Endothelial cell of umbilical vein (primary cell): ENCODE measurements around the gene TEC. TPM values are rescaled to one million over a fixed set of nuclear protein-coding genes. Genes with fewer than 3 reads are reported as not detected.
"Not testable (repeated sequence)": the region's sequence is repeated elsewhere in the genome, so short reads cannot be mapped to it uniquely, and the experiment has no call there.

Experiments
- BruUV-seq: library from RNA; stranded (reverse); fragments of 400-500 nt; replicated peaks from 2 replicates; lab custom pipeline; 2021; lab: Mats Ljungman, UMichigan
- CTCF ChIA-PET: fragments of 300-600, 350-600 bp; sonication (Branson Sonifier 250); formaldehyde crosslinking; loops from one replicate; lab custom pipeline; 2021; ENCODE audit warnings: antibody characterized with exemption, inconsistent platforms; lab: Charles Lee
- POLR2A ChIA-PET: fragments of 300-600, 350-600 bp; sonication (Branson Sonifier 250); formaldehyde crosslinking; loops from one replicate; lab custom pipeline; 2021; ENCODE audit warnings: antibody characterized with exemption, inconsistent platforms; lab: Charles Lee
- DNase-seq: peaks from one replicate; pipeline ENCODE4 v3.0.0-alpha.2; 2011; ENCODE audit warnings: low read depth, low spot score
- FAIRE-seq: peaks from 2 replicates; lab custom pipeline; 2011; peaks lifted over from hg19 to GRCh38; lab: Jason Lieb, UNC
- H2AFZ ChIP-seq: 2 replicates; pipeline ENCODE4 v1.6.0; 2012; ENCODE audit warnings: low read depth, low read length, control low read depth, inconsistent platforms
- H3K27ac ChIP-seq: 2 replicates; pipeline ENCODE4 v1.5.1; 2011; ENCODE audit warnings: low read depth, mild to moderate bottlenecking, control low read depth, low read length, moderate library complexity; ENCODE audit not compliant: insufficient read depth
- H3K27me3 ChIP-seq, 2 experiments: 2 replicates each; pipeline versions ENCODE4 v1.6.0 to v1.6.1; 2011; ENCODE audit warnings: low read length in 2 of 2, mixed read lengths in 1 of 2; ENCODE audit not compliant: control insufficient read depth in 2 of 2, insufficient read depth in 2 of 2
- H3K36me3 ChIP-seq, 2 experiments: 2 replicates in 1 of 2; 3 replicates in 1 of 2; pipeline ENCODE4 v1.5.1; 2011; ENCODE audit warnings: low read length in 2 of 2, mild to moderate bottlenecking in 1 of 2, moderate library complexity in 1 of 2; ENCODE audit not compliant: control insufficient read depth in 2 of 2, insufficient read depth in 2 of 2; ENCODE audit errors: extremely low read depth in 1 of 2
- H3K4me1 ChIP-seq: 3 replicates; pipeline ENCODE4 v1.5.1; 2011; ENCODE audit warnings: mild to moderate bottlenecking, low read length; ENCODE audit not compliant: control insufficient read depth, insufficient read depth; ENCODE audit errors: extremely low read depth
- H3K4me2 ChIP-seq: 2 replicates; pipeline ENCODE4 v1.6.1; 2011; ENCODE audit warnings: low read length, control low read depth, mixed read lengths; ENCODE audit not compliant: insufficient read depth
- H3K4me3 ChIP-seq, 3 experiments: fragments of 200-600 bp in 1 of 3; sonication (generic), shearing (Covaris generic) in 1 of 3; replicated peaks in 1 of 3; 2 replicates each; pipeline ENCODE4 v1.5.1; 2011 to 2016; ENCODE audit warnings: control low read depth in 3 of 3, low read length in 3 of 3, mild to moderate bottlenecking in 2 of 3, inconsistent platforms in 1 of 3, low read depth in 1 of 3, moderate library complexity in 1 of 3; ENCODE audit not compliant: insufficient read depth in 1 of 3
- H3K79me2 ChIP-seq: 2 replicates; pipeline ENCODE4 v1.6.0; 2012; ENCODE audit warnings: low read length, inconsistent platforms; ENCODE audit not compliant: control insufficient read depth, insufficient read depth
- H3K9ac ChIP-seq: replicated peaks from 2 replicates; pipeline ENCODE3; 2011; ENCODE audit warnings: low read length, control low read depth; ENCODE audit not compliant: insufficient read depth; ENCODE audit errors: extremely low read depth
- H3K9me1 ChIP-seq: replicated peaks from 3 replicates; pipeline ENCODE4 v1.6.0; 2011; ENCODE audit warnings: mild to moderate bottlenecking, low read length; ENCODE audit not compliant: control insufficient read depth, insufficient read depth; ENCODE audit errors: extremely low read depth
- H3K9me3 ChIP-seq: replicated peaks from 2 replicates; pipeline ENCODE4 v1.5.1; 2012; ENCODE audit warnings: low read length, inconsistent platforms; ENCODE audit not compliant: control insufficient read depth, insufficient read depth
- H4K20me1 ChIP-seq: replicated peaks from 2 replicates; pipeline ENCODE3; 2011; ENCODE audit warnings: mild to moderate bottlenecking, low read length; ENCODE audit not compliant: control insufficient read depth, insufficient read depth; ENCODE audit errors: extremely low read depth
- CTCF ChIP-seq, 2 donors: IDR thresholded peaks; 1 replicate in 1 of 2; 2 replicates in 1 of 2; pipeline ENCODE4 v1.5.1; 2011; ENCODE audit warnings: low read length in 2 of 2, mild to moderate bottlenecking in 2 of 2, moderate library complexity in 2 of 2, control low read depth in 1 of 2, inconsistent platforms in 1 of 2, low read depth in 1 of 2; ENCODE audit not compliant: insufficient read depth in 1 of 2; ENCODE audit errors: extremely low read depth in 1 of 2
- EZH2 ChIP-seq: IDR thresholded peaks from 2 replicates; pipeline ENCODE4 v1.6.1; 2012; ENCODE audit warnings: borderline replicate concordance, low read depth, mild to moderate bottlenecking, moderate library complexity, low read length, inconsistent platforms; ENCODE audit not compliant: severe bottlenecking
- FOS ChIP-seq: IDR thresholded peaks from 2 replicates; pipeline ENCODE4 v1.6.1; 2011; ENCODE audit warnings: mild to moderate bottlenecking, low read length, moderate library complexity, borderline replicate concordance; ENCODE audit not compliant: insufficient read depth
- GATA2 ChIP-seq: IDR thresholded peaks from 2 replicates; pipeline ENCODE4 v1.7.0; 2011; ENCODE audit warnings: low read depth, mild to moderate bottlenecking, moderate library complexity, mixed read lengths, low read length; ENCODE audit not compliant: insufficient read length, insufficient read depth
- JUN ChIP-seq: IDR thresholded peaks from 2 replicates; pipeline ENCODE4 v1.6.1; 2011; ENCODE audit warnings: borderline replicate concordance, low read depth; ENCODE audit not compliant: insufficient read length, insufficient read depth
- MAX ChIP-seq: IDR thresholded peaks from 2 replicates; pipeline ENCODE4 v1.6.1; 2011; ENCODE audit not compliant: insufficient read depth, insufficient read length
- MYC ChIP-seq: IDR thresholded peaks from one replicate; pipeline ENCODE4 v1.6.1; 2011; ENCODE audit warnings: mild to moderate bottlenecking, low read depth, low read length
- POLR2A ChIP-seq: IDR thresholded peaks from 2 replicates; pipeline ENCODE4 v1.6.1; 2012; ENCODE audit warnings: low read depth, mild to moderate bottlenecking, control low read depth, low read length
- POLR2AphosphoS5 ChIP-seq: IDR thresholded peaks from 2 replicates; pipeline ENCODE4 v1.6.1; 2012; ENCODE audit warnings: low read depth, mild to moderate bottlenecking, control low read depth, low read length, moderate library complexity; ENCODE audit not compliant: insufficient read depth
- dilution Hi-C: fragments of 300-500 bp; cut with MboI; formaldehyde crosslinking; loops from one replicate; pipeline ENCODE4 v1.15.0; 2019; ENCODE audit warnings: low sequenced_read_pairs; ENCODE audit not compliant: extremely low pct_ligation_motif_present
- intact Hi-C: fragments of 100-400 bp; cut with micrococcal nuclease; formaldehyde crosslinking; loops from one replicate; pipeline ENCODE4 v1.10.0; 2022
- polyA plus RNA-seq, 4 experiments: library from polyadenylated mRNA; depleted of rRNA in 3 of 4; stranded (reverse) in 3 of 4; unstranded in 1 of 4; fragments of >200 nt; gene quantifications; 2 replicates each; pipeline versions ENCODE4 v1.2.1 to v1.2.3, GENCODE V29; 2011 to 2012; ENCODE audit warnings: missing spikeins in 1 of 4
- total RNA-seq: library from RNA; stranded (reverse); gene quantifications from 2 replicates; pipeline ENCODE4 v1.2.3, GENCODE V29; 2021

Gene TEC
- total and polyA plus RNA-seq, 2 donors (not counting 3 experiments of a cell fraction or from before 2014, with no cell fraction given) = 0.08 to 0.86 TPM

- no peak for TF ChIP-seq CTCF (IDR thresholded peaks at IDR 0.05; ENCODE audit: extremely low read depth in 1 of 2, insufficient read depth in 1 of 2, low read depth in 1 of 2, low read length in 2 of 2)
- TF ChIP-seq POLR2AphosphoS5 = no peak
- TF ChIP-seq MYC = no peak
- TF ChIP-seq JUN = no peak
- no peak for TF ChIP-seq POLR2A
- no peak for TF ChIP-seq MAX
- no peak for TF ChIP-seq EZH2
- TF ChIP-seq GATA2 = no peak
- TF ChIP-seq FOS = no peak
- Histone ChIP-seq H3K36me3 (no peaks in the 10 kb centered on the region), H3K4me2 (no peak overlapping the region), H3K4me3 (no peak overlapping the region), H3K9me1 (no peaks in the 10 kb centered on the region), H3K9me3 (no peaks in the 10 kb centered on the region), H3K27ac (no peak overlapping the region), H4K20me1 (no peaks in the 10 kb centered on the region), H3K79me2 (no peaks in the 10 kb centered on the region), H3K9ac (no peak overlapping the region), H3K27me3 (peaks cover 0 to under 1% of the 10 kb centered on the region in 2 experiments), H3K4me1 (no peaks in the 10 kb centered on the region), H2AFZ (no peak overlapping the region)
- POLR2A ChIA-PET = no interaction called here
- intact Hi-C loops (loop anchor here (2.0 kb wide), 1 partner anchor 27 kb away; no protein-coding TSS in a partner anchor), dilution Hi-C loops (no loop called here)
- no TSS peak for BruUV-seq
- no peak for FAIRE-seq
- DNase-seq = no peak
- CTCF ChIA-PET = no interaction called here
These were observed 101.9 kb downstream of the TEC start for GRCh38 chr4:48167538-48168263.

- H3K27ac ChIP-seq, POLR2A ChIA-PET, DNase-seq, CTCF ChIA-PET, H3K4me3 ChIP-seq, H3K9ac ChIP-seq, H3K4me2 ChIP-seq, H2AFZ ChIP-seq, H3K9me3 ChIP-seq, H4K20me1 ChIP-seq, BruUV-seq, FAIRE-seq, dilution Hi-C loops, H3K36me3 ChIP-seq, H3K9me1 ChIP-seq, H3K4me1 ChIP-seq, intact Hi-C loops, H3K27me3 ChIP-seq, H3K79me2 ChIP-seq: not testable (repeated sequence)
These were observed 105.1 kb downstream of the TEC start for GRCh38 chr4:48164561-48164960.
